ENCODE measurements around the gene PHF2. TPM values are rescaled to one million over a fixed set of nuclear protein-coding genes. Genes with fewer than 3 reads are reported as not detected.

The PHF2 gene
- polyA plus RNA-seq, 1 of the 3 experiments (the other 2 are of a cell fraction) = 11.2 TPM

GRCh38 chr9:93680443-93681268 is 104.3 kb downstream of the PHF2 start:
- ChIA-PET POLR2A (no interaction called here), CTCF (interaction anchor here (0.6 to 6.3 kb wide), 17 partner anchors 12 to 533 kb away, joined by 3 to 126 read pairs (median 7); no protein-coding TSS in a partner anchor)
- no peak overlapping the region for H3K9ac ChIP-seq
- H3K36me3 ChIP-seq (replicated peaks in 1 of 2; ENCODE audit: control insufficient read depth in 1 of 2, insufficient read depth in 2 of 2, low read length in 1 of 2) = peaks cover 0 to 12% of the 10 kb centered on the region in 2 experiments
- no peak overlapping the region for H2AFZ ChIP-seq (ENCODE audit: low read depth)
- no peak overlapping the region for H3K4me3 ChIP-seq (ENCODE audit: low read depth in 2 of 2, low read length in 1 of 2)
- no peaks in the 10 kb centered on the region for H4K20me1 ChIP-seq (ENCODE audit: insufficient read depth)
- no peaks in the 10 kb centered on the region for H3K79me2 ChIP-seq (ENCODE audit: insufficient read depth)
- no peaks in the 10 kb centered on the region for H3K27me3 ChIP-seq (ENCODE audit: insufficient read depth)
- no peak for TF ChIP-seq FOXM1 (IDR thresholded peaks at IDR 0.05; ENCODE audit: low read depth)
- TF ChIP-seq, protein P1, sequence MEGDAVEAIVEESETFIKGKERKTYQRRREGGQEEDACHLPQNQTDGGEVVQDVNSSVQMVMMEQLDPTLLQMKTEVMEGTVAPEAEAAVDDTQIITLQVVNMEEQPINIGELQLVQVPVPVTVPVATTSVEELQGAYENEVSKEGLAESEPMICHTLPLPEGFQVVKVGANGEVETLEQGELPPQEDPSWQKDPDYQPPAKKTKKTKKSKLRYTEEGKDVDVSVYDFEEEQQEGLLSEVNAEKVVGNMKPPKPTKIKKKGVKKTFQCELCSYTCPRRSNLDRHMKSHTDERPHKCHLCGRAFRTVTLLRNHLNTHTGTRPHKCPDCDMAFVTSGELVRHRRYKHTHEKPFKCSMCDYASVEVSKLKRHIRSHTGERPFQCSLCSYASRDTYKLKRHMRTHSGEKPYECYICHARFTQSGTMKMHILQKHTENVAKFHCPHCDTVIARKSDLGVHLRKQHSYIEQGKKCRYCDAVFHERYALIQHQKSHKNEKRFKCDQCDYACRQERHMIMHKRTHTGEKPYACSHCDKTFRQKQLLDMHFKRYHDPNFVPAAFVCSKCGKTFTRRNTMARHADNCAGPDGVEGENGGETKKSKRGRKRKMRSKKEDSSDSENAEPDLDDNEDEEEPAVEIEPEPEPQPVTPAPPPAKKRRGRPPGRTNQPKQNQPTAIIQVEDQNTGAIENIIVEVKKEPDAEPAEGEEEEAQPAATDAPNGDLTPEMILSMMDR (IDR thresholded peaks at IDR 0.05) = peak; percentile 20; the same call in 1 of the 2 replicates
- peaks cover 3% of the 10 kb centered on the region for H3F3A ChIP-seq (replicated peaks; ENCODE audit: insufficient read depth)
- no peaks in the 10 kb centered on the region for H3K9me2 ChIP-seq
- 65% methylated on average over 2 of the region's 16 CpGs for WGBS (ENCODE audit: low lambda C conversion rate)
- no peaks in the 10 kb centered on the region for H3K9me3 ChIP-seq
- H3K4me1 ChIP-seq (ENCODE audit: control insufficient read depth in 1 of 2, insufficient read depth in 2 of 2, low read depth in 1 of 2, low read length in 1 of 2) = peaks cover 0 to 4% of the 10 kb centered on the region in 2 experiments; a peak in 1 of 4 replicates
- H3K27ac ChIP-seq (ENCODE audit: low read depth in 2 of 2, low read length in 1 of 2) = no peak overlapping the region
- H3K4me2 ChIP-seq = no peak overlapping the region
- DNase-seq = peak; percentile 36

DNA sequence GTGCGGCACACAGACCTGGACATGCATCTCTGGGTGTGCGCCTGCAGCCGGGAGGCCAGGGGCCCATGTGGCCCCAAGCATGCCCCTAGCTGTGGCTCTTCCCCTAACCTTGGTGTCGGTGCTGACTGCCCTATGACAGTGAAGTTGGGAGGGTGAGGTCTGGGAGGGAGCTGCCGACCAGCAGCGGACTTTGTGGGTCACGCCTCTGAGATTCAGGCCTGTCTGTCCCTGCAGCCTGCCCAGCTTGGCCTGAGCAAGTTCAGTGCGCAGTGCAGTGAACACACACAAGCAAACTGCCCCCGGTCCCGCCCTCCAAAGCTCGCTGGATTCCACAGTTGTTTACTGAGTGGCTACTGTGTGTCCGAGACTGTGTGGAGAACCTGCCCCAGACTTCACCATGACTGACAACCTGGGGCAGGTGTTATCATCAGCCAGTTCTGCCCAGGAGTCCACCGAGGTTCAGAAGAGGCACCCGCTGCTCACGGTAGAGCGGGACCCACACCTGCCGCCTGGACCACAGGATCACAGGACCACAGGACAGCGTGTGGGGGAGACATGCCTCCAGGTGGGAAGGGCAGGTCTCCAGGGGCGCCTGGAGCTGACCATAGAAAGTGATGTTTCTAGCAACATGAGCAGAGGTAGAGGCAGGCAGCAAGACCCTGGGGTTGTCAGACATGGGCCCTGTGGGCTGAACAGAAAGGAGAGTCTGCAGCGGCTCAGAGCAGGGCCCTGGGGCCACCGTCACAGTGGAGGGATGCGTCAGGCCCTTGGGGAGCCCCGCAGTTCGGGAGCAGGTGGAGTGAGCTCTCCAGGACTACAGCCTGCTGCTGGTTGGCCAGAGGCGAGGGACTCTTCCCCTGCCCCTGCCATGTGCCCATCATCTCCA is 105.1 kb downstream of the PHF2 start:
- no peak overlapping the region for H2AFZ ChIP-seq (ENCODE audit: low read depth)
- no peak overlapping the region for H3K9ac ChIP-seq
- CTCF ChIA-PET = interaction anchor here (0.7 to 6.3 kb wide), 32 partner anchors 8 to 548 kb away, joined by 3 to 126 read pairs (median 4); no protein-coding TSS in a partner anchor
- H3F3A ChIP-seq (replicated peaks; ENCODE audit: insufficient read depth) = peaks cover 3% of the 10 kb centered on the region
- no peaks in the 10 kb centered on the region for H3K9me3 ChIP-seq
- no peak overlapping the region for H3K4me2 ChIP-seq
- no peak overlapping the region for H3K27ac ChIP-seq (ENCODE audit: low read depth in 2 of 2, low read length in 1 of 2)
- WGBS (ENCODE audit: low lambda C conversion rate) = 24% methylated on average over 6 of the region's 25 CpGs
- DNase-seq = peak; percentile 16
- no peaks in the 10 kb centered on the region for H3K79me2 ChIP-seq (ENCODE audit: insufficient read depth)
- H3K4me3 ChIP-seq (ENCODE audit: low read depth in 2 of 2, low read length in 1 of 2) = no peak overlapping the region
- POLR2A ChIA-PET = no interaction called here
- H3K4me1 ChIP-seq (ENCODE audit: control insufficient read depth in 1 of 2, insufficient read depth in 2 of 2, low read depth in 1 of 2, low read length in 1 of 2) = peaks cover 0 to 4% of the 10 kb centered on the region in 2 experiments; a peak in 1 of 4 replicates
- H3K9me2 ChIP-seq = no peaks in the 10 kb centered on the region
- no peaks in the 10 kb centered on the region for H4K20me1 ChIP-seq (ENCODE audit: insufficient read depth)
- peaks cover 0 to 12% of the 10 kb centered on the region in 2 experiments for H3K36me3 ChIP-seq (replicated peaks in 1 of 2; ENCODE audit: control insufficient read depth in 1 of 2, insufficient read depth in 2 of 2, low read length in 1 of 2)
- H3K27me3 ChIP-seq (ENCODE audit: insufficient read depth) = no peaks in the 10 kb centered on the region
- TF ChIP-seq MXI1 (IDR thresholded peaks at IDR 0.05; ENCODE audit: low read depth, low read length) (no peak), RXRA (IDR thresholded peaks at IDR 0.05; ENCODE audit: borderline replicate concordance, low read depth) (no peak), RCOR1 (IDR thresholded peaks at IDR 0.05; ENCODE audit: low read length) (no peak), EZH2phosphoT487 (IDR thresholded peaks at IDR 0.05; ENCODE audit: borderline replicate concordance, low read depth) (no peak), EP300 (IDR thresholded peaks at IDR 0.05; ENCODE audit: borderline replicate concordance in 1 of 2, low read depth in 1 of 2, low read length in 1 of 2) (no peak), GABPA (IDR thresholded peaks at IDR 0.05; ENCODE audit: low read depth) (no peak), RAD21 (IDR thresholded peaks at IDR 0.05; ENCODE audit: low read length) (no peak), SMC3 (IDR thresholded peaks at IDR 0.05; ENCODE audit: low read depth, low read length) (no peak), NFIC (IDR thresholded peaks at IDR 0.05; ENCODE audit: borderline replicate concordance) (no peak), USF2 (IDR thresholded peaks at IDR 0.05; ENCODE audit: borderline replicate concordance, low read depth, low read length) (no peak), MEF2A (IDR thresholded peaks at IDR 0.05; ENCODE audit: borderline replicate concordance, low read depth) (no peak), FOXM1 (IDR thresholded peaks at IDR 0.05; ENCODE audit: low read depth) (no peak), GATA2 (CRISPR knock-in tag; IDR thresholded peaks at IDR 0.05) (no peak), FOXJ3 (CRISPR knock-in tag; IDR thresholded peaks at IDR 0.05) (no peak), POLR2AphosphoS5 (IDR thresholded peaks at IDR 0.05; ENCODE audit: low read depth, low read length) (no peak), SIN3A (IDR thresholded peaks at IDR 0.05; ENCODE audit: borderline replicate concordance, low read depth, low read length) (no peak), NRF1 (IDR thresholded peaks at IDR 0.05; ENCODE audit: low read depth, low read length) (no peak), ELF1 (IDR thresholded peaks at IDR 0.05) (no peak)
- TF ChIP-seq, protein P1 (IDR thresholded peaks at IDR 0.05) = no peak

Data from SK-N-SH (cell line).